Activated CD8-positive, alpha-beta T cell treated with anti-CD3 and anti-CD28 coated beads, Interleukin-2, amount 10 ng/mL, durations not matched to agents 7 days and 5 days (primary cell): ENCODE results near the gene BYSL. TPM values are rescaled to one million over a fixed set of nuclear protein-coding genes. Genes with fewer than 3 reads are reported as not detected.

Experiments used
- ATAC-seq: fragments of 150-1000 bp; cut with Tn5 transposase; one replicate; pipeline ENCODE4 v1.10.0; 2021; ENCODE audit warnings: moderate library complexity
- CTCF ChIA-PET: fragments of 350-600 bp; sonication (Branson Sonifier 250); formaldehyde crosslinking; loops from one replicate; lab custom pipeline; 2021; ENCODE audit warnings: antibody characterized with exemption; lab: Charles Lee
- POLR2A ChIA-PET: fragments of 350-600 bp; sonication (Branson Sonifier 250); formaldehyde crosslinking; loops from one replicate; lab custom pipeline; 2021; ENCODE audit warnings: antibody characterized with exemption; lab: Charles Lee
- DNase-seq: peaks from one replicate; pipeline ENCODE4 v3.0.0-alpha.2; 2020
- H3K27ac Mint-ChIP-seq: one replicate; pipeline ENCODE4 v1.8.0; 2021; ENCODE audit warnings: mild to moderate bottlenecking, mixed read lengths
- H3K27me3 Mint-ChIP-seq: one replicate; pipeline ENCODE4 v1.8.0; 2021; ENCODE audit warnings: low read depth, mixed read lengths
- H3K36me3 Mint-ChIP-seq: one replicate; pipeline ENCODE4 v1.8.0; 2021; ENCODE audit warnings: low read depth, mixed read lengths
- H3K4me1 Mint-ChIP-seq: one replicate; pipeline ENCODE4 v1.8.0; 2021; ENCODE audit warnings: low read depth, mixed read lengths
- H3K4me3 Mint-ChIP-seq: one replicate; pipeline ENCODE4 v1.8.0; 2021; ENCODE audit warnings: mild to moderate bottlenecking, mixed read lengths
- H3K9me3 Mint-ChIP-seq: one replicate; pipeline ENCODE4 v1.8.0; 2022; ENCODE audit warnings: mixed read lengths; ENCODE audit not compliant: insufficient read depth
- total RNA-seq, 2 experiments: library from RNA; stranded (reverse); gene quantifications; one replicate each; pipeline ENCODE4 v1.2.3, GENCODE V29; 2021

Gene BYSL
- total RNA-seq, 2 experiments from 2014 or later, result 39.4 to 43.1 TPM

DNA sequence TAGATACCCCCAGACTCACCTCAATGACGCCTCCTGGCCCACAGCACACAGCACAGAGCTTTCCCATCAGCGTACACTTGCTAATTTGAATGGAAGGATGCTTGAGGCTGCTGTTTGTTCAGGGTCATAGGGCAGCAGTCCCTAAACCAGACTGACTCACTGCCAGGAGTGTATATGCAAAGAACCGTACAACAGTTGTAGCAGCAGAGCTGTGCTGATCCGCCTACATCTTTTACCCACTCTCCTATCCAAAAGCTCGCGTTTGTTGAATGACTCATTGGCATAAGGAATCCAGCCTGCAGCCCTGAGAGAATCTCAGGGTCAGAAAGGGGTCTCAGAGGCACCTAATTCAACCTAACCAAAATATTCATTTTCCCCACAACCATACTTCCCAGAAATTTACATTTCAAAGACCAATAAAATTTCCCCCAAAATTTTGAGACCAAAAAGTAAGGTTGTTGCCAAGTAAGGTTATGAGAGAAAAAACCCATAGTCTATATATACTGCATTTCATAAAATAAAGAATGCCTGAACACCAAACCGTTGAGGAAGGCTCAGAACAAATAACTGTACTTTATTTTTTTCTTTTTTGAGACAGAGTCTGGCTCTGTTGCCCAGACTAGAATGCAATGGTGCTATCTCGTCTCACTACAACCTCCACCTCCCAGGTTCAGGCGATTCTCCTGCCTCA, 55.6 kb downstream of the BYSL start:
- no peak for DNase-seq

More for the DNA sequence above, 55.6 kb downstream of the BYSL start:
- Mint-ChIP-seq H3K36me3 (peaks cover 13% of the 10 kb centered on the region), H3K27me3 (no peaks in the 10 kb centered on the region), H3K27ac (peak overlapping the region; percentile 67), H3K4me3 (no peak overlapping the region), H3K4me1 (peaks cover 58% of the 10 kb centered on the region), H3K9me3 (peaks cover 4% of the 10 kb centered on the region)
- CTCF ChIA-PET, result interaction anchor here (0.6 to 2.0 kb wide), 6 partner anchors 9 to 68 kb away, joined by 3 to 9 read pairs (median 4); partner anchors contain the start of genes BYSL and MED20
- ATAC-seq, result no peak
- POLR2A ChIA-PET, result interaction anchor here (0.6 to 1.2 kb wide), 7 partner anchors 9 to 85 kb away, joined by 3 to 4 read pairs (median 3); no protein-coding TSS in a partner anchor

Other genes with a start within 250 kb of the BYSL start
- gene TFEB, start 185.9 kb upstream of the BYSL start, total RNA-seq, result 10 to 100 TPM; 18.5 to 21.2 TPM
- gene PGC, start 174.1 kb upstream of the BYSL start, total RNA-seq, result not detected
- 1 to 10 TPM; 5.1 to 7.0 TPM for gene FRS3, start 141.6 kb upstream of the BYSL start, total RNA-seq
- under 1 TPM in 1 of 2 experiments, not detected in 1; 0.40 TPM for gene PRICKLE4, start 140.7 kb upstream of the BYSL start, total RNA-seq
- gene TOMM6, start 133.8 kb upstream of the BYSL start, total RNA-seq, result 100 to 1,000 TPM; 215 to 218 TPM
- gene USP49, start 26.1 kb upstream of the BYSL start, total RNA-seq, result 1 to 10 TPM; 6.2 to 7.8 TPM
- 10 to 100 TPM; 20.6 to 22.3 TPM for gene MED20, start 360 bp upstream of the BYSL start, total RNA-seq
- gene CCND3, start 20.3 kb downstream of the BYSL start, total RNA-seq, result 100 to 1,000 TPM; 441 to 462 TPM
- gene TAF8, start 129.0 kb downstream of the BYSL start, total RNA-seq, result 10 to 100 TPM; 44.1 TPM
- gene C6orf132, start 221.1 kb downstream of the BYSL start, total RNA-seq, result under 1 TPM in 1 of 2 experiments, not detected in 1; 0.03 TPM